BE2C (cell line): ENCODE measurements around the gene KSR1.
"Not testable (repeated sequence)": the region's sequence is repeated elsewhere in the genome, so short reads cannot be mapped to it uniquely, and the experiment has no call there.

Experiments used
- DNase-seq: peaks from one replicate; pipeline ENCODE4 v3.0.0-alpha.2; 2020
- H3K27me3 ChIP-seq: fragments of 250-450 bp; sonication (Bioruptor Pico); 2 replicates; pipeline ENCODE4 v1.5.1; 2020; ENCODE audit warnings: mild to moderate bottlenecking
- H3K36me3 ChIP-seq: fragments of 250-450 bp; sonication (Bioruptor Pico); 2 replicates; pipeline ENCODE4 v1.5.1; 2020; ENCODE audit warnings: mild to moderate bottlenecking
- H3K4me1 ChIP-seq: fragments of 250-450 bp; sonication (Bioruptor Pico); 2 replicates; pipeline ENCODE4 v1.5.1; 2020
- H3K4me3 ChIP-seq: 2 replicates; pipeline ENCODE4 v1.5.1; 2011; ENCODE audit warnings: low read depth, low read length
- H3K9me3 ChIP-seq: fragments of 250-450 bp; sonication (Bioruptor Pico); 2 replicates; pipeline ENCODE4 v1.5.1; 2020
- CTCF ChIP-seq: IDR thresholded peaks from 2 replicates; pipeline ENCODE4 v1.5.1; 2012; ENCODE audit warnings: mild to moderate bottlenecking, low read depth, low read length

Gene KSR1

GRCh38 chr17:27654136-27654535, 197.9 kb downstream of the KSR1 start:
- no peaks in the 10 kb centered on the region for H3K9me3 ChIP-seq
- DNase-seq, result no peak
- H3K4me3 ChIP-seq, result no peak overlapping the region
- no peaks in the 10 kb centered on the region for H3K4me1 ChIP-seq
- H3K27me3 ChIP-seq, result no peaks in the 10 kb centered on the region
- no peak for TF ChIP-seq CTCF
- no peaks in the 10 kb centered on the region for H3K36me3 ChIP-seq

GRCh38 chr17:27654654-27655524, 198.6 kb downstream of the KSR1 start:
- Histone ChIP-seq H3K36me3 (no peaks in the 10 kb centered on the region), H3K9me3 (no peaks in the 10 kb centered on the region), H3K4me1 (no peaks in the 10 kb centered on the region), H3K27me3 (no peaks in the 10 kb centered on the region), H3K4me3 (no peak overlapping the region)
- DNase-seq, result peak; percentile 82
- TF ChIP-seq CTCF, result peak; percentile 84

- H3K4me1 ChIP-seq, H3K27me3 ChIP-seq, H3K4me3 ChIP-seq: not testable (repeated sequence)
These were observed 199.4 kb downstream of the KSR1 start for GRCh38 chr17:27655525-27656111.

GRCh38 chr17:27656620-27657019, 200.4 kb downstream of the KSR1 start:
- not testable (repeated sequence) for H3K27me3 ChIP-seq, H3K36me3 ChIP-seq, H3K4me1 ChIP-seq, H3K9me3 ChIP-seq, DNase-seq, H3K4me3 ChIP-seq

More at GRCh38 chr17:27655525-27656111, 199.4 kb downstream of the KSR1 start:
- not testable (repeated sequence) for H3K36me3 ChIP-seq, DNase-seq, H3K9me3 ChIP-seq

- Histone ChIP-seq H3K9me3 (no peaks in the 10 kb centered on the region), H3K27me3 (no peaks in the 10 kb centered on the region), H3K4me1 (no peaks in the 10 kb centered on the region), H3K36me3 (no peaks in the 10 kb centered on the region), H3K4me3 (no peak overlapping the region)
- TF ChIP-seq CTCF, result no peak
- no peak for DNase-seq
These were observed 201.4 kb downstream of the KSR1 start for GRCh38 chr17:27657620-27658019.

- no peaks in the 10 kb centered on the region for H3K27me3 ChIP-seq
- H3K9me3 ChIP-seq, result no peaks in the 10 kb centered on the region
- no peaks in the 10 kb centered on the region for H3K4me1 ChIP-seq
- DNase-seq, result no peak
- no peak for TF ChIP-seq CTCF
- H3K36me3 ChIP-seq, result no peaks in the 10 kb centered on the region
- no peak overlapping the region for H3K4me3 ChIP-seq
These were observed 203.4 kb downstream of the KSR1 start for GRCh38 chr17:27659683-27660082.

- Histone ChIP-seq H3K36me3 (no peaks in the 10 kb centered on the region), H3K9me3 (no peaks in the 10 kb centered on the region), H3K4me1 (no peaks in the 10 kb centered on the region), H3K27me3 (no peaks in the 10 kb centered on the region), H3K4me3 (no peak overlapping the region)
- no peak for DNase-seq
- no peak for TF ChIP-seq CTCF
These were observed 204.2 kb downstream of the KSR1 start for GRCh38 chr17:27660436-27660835.
